GM19463 (cell line): ENCODE results near the gene COPG1.

Source experiments
- ATAC-seq: cut with Tn5 transposase; IDR thresholded peaks from one replicate; pipeline ENCODE4 v1.9.1; 2021; ENCODE audit warnings: mild to moderate bottlenecking, moderate library complexity; ENCODE audit not compliant: unreplicated experiment

The COPG1 gene

DNA sequence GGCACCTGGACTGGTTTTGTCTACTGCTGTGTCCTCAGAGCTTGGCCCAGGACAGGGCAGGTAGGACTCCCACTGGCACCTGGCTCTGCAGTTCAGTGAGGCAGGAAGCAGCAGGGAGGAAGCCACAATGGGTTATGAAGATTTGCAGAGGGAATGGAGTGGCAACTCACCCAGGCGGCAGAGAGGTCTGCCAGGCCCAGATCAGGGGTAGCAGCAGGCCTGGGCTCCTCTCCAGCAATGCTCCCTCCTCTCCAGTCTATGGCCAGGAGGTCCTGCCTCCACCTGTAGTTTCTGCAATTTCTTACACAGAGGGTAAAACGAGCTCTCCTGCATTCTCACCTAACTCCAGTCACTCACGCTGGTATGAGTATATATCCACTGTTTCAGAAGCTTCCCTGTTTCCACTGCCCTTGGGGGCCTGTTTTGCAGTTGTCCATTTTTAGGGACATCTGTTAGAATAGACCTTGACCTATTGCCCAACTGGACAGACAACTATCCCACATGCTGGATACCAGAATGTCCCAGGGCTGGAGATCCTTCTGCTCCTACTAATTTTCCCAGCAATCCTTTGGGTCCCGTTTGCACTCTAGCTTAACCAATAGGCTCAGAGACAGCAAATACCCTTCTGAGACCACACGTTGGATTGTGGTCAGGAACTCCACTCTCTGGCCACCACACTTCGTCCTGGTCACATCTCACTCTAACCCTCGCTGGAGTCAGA is 64.4 kb downstream of the COPG1 start:
- ATAC-seq, result no peak

DNA sequence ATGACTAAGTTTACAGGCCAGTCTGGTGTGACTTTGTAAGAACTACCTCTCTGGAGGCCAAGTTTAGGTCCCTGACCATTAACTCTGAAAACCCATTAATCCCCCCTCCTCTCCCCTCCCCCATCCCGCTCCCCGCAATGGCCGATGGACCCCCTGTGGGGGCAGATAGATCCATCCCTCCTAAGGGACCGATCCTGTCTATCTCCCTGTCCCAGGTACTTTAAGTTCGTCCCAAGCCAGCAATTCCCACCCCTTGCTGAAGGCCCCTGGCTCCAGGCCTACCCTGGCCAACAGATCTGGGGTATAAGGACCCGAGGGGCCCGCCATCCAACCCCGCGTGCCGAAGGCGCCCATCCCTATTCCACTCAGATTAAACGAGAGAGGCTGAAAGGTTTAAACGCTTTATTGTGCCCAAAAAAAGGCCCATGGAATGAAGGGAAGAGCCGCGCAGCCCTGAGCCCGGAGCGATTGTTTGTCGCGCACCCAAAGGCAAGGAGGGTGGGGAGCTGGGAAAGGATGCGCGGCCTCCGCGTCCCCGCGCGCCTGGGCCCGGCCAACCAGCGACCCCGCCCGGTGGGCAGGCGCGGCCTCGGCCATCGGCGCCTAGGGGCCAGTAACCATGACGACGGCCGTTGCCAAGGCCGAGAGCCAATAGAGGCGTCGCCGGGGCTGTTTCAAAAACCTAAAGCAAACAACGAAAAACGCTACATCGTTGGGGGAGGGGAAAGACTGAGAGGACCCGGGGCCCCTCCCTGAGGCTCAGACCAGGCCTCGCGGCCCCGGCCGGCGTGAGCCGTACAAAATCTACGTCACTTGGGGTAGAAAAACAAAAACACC is 65.2 kb downstream of the COPG1 start:
- ATAC-seq, result peak; percentile 36

GRCh38 chr3:129315223-129315997 is 66.0 kb downstream of the COPG1 start:
- no peak for ATAC-seq

GRCh38 chr3:129315998-129316247 is 66.5 kb downstream of the COPG1 start:
- ATAC-seq, result no peak

- ATAC-seq, result peak; percentile 36
These were observed 67.0 kb downstream of the COPG1 start for GRCh38 chr3:129316248-129317013.

DNA sequence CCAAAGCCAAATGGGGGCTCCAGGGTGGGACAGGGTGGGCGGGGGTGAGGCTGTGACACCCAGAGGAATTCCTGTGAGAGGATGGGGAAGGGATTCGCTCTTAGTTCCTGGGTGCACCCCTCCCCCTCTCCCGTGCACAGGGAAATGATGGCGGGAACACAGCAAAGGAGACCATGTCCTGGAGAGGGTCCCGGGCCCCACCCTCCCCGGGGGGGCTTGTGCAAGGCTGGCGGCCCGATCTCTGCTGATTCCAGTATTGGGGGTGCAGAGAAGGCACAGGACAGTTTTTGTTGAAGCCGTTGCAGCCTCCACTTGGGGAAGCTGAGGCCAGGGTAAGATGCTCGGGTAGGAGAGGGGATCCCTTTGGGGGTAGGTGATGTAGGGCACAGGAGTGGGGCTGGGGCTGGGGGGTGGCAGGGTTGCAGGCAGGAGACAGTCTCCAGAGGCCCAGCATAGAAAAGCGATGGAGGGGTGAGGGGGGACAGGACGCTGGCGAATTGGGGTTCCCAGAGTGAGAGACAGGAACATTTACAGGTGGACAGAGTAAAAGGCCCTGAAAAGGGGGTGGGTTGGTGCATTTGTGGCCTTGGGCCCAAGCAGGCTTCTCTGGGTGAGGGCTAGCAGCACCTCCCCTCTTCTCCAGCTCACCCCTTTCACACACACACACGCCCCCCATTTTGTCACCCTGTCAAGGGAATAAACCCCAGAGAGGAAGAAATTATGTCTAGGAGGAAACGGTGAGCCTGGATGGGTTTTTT is 67.8 kb downstream of the COPG1 start:
- no peak for ATAC-seq

DNA sequence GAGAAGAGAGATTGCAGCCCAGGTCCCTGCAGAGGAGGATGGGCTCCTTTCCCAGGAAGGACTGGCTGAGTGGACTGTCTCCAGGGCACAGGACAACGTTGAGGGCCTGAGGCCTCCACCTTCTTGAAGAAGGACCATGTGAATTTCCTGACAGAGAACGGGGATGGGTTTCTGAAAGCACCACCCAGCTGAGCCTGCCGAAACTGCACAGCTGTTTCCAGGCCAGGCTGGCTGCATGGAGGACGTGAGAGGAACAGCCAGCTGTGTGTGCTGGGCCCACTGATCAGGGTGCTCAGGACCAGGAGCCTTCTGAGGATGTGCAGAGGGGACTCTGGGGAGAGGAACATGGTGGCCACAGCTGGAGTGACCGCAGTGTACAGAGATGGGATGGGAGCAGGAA is 68.4 kb downstream of the COPG1 start:
- no peak for ATAC-seq

- ATAC-seq, result no peak
These were observed 69.5 kb downstream of the COPG1 start for GRCh38 chr3:129318921-129319320.

DNA sequence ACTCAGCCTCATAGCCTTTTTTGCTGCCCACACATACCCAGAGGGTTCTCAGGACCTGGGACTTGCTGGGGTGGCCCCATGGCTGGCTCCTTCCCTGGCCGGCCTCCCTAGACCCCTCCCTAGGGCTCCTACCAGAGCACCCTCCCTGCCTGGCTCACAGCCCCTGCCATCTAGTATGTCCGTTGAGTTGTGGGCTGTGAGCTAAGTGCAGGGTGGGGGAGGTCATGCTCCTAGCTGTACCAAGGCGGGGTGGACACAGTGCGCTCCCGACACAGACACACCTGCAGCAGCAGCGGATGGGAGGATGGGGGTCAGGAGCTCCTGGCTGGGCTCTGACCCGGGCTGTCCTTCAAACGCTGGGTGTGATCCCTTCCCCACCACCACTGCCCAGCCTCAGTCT is 70.9 kb downstream of the COPG1 start:
- no peak for ATAC-seq

DNA sequence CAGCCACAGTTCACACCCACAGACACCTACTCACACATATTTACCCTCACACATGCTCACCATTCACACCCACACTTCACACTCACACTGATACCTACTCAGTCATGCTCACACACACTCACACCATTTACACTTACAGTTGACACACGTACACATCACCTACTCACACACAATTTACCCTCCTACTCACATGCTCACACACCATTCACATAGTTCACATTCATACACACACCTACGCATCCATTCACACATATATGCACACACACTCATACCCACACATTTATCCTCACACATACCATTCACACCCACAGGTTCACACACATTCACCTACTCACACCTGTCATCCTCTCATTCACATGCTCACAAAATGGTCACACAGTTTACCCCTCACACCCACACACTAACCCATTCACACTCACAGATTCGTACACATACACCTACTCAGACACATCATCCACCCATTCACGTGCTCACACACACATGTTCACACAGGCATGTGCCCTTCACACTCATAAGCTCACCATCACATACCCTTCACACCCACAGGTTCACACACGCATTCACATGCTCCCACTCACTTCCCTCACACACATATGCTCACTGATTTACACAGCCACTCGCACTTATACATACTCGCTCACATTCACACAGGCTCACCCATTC is 71.5 kb downstream of the COPG1 start:
- ATAC-seq, result no peak

- ATAC-seq, result no peak
These were observed 72.5 kb downstream of the COPG1 start for GRCh38 chr3:129321887-129322286.

- ATAC-seq, result no peak
These were observed 74.4 kb downstream of the COPG1 start for GRCh38 chr3:129323651-129324294.

DNA sequence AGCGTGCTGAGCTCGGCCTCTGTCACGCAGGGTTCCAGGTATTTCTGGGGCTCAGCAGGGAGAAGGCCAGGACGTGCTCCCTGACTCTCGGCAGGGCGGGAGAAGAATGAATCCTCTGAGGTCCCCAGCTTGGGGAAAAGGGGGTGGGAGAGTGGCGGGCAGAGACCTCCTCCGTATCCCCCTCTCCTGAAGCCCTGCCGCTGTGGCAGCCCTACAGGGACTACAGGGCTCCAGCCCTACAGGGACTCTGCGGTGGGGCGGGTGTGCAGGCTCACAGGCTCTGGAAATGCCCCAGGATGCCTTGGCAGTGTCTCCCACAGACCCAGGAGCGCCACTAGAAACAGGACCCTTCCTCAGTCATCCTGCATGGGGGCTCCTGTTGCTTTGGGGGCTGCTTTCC is 75.4 kb downstream of the COPG1 start:
- no peak for ATAC-seq

- ATAC-seq, result no peak
These were observed 76.0 kb downstream of the COPG1 start for GRCh38 chr3:129325383-129325782.

DNA sequence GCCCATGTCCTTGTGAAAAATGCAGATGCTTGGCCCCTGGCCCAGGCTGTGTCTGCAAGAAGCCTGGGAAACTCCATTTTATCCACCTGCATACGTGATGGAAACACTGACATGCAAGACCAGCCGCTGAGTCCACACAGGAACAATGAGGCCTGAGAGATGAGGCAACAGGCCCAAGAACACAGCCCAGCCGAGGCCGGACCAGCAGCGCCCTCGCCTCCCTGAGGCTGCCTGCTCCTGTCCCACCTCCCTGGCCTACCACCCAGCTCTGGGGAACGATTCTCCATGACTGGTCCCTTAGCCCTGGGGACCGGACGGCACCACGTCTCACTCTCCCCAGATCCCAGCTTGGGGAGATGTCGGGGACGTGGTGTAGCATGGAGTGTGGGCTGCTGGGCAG is 76.7 kb downstream of the COPG1 start:
- ATAC-seq, result no peak

DNA sequence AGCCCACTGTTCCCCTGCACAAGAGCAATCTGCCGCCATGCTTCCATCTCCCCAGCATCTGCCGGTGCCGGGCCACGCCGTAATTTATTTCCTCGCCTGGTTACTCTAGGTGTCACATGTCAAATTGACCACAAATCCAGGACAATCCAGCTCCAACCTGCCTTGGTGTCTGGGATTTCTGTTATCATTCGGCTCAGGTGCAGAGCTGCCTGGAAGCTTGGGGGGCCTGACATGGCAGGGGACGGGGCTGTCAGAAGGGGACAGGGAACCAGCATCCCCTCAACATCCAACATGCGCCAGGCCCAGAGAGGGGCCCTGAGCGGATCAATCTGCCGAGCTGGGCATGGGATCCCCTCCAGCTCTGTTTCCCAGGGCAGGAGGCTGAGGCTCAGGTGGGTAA is 77.2 kb downstream of the COPG1 start:
- ATAC-seq, result no peak
